SK-N-SH (cell line): ENCODE measurements around the gene CACNA1G. TPM values are rescaled to one million over a fixed set of nuclear protein-coding genes. Genes with fewer than 3 reads are reported as not detected.

Experiments used
- CTCF ChIA-PET: fragments of 300-600, 350-600 bp; formaldehyde crosslinking; extraction: SDS; loops from one replicate; lab custom pipeline; 2021; lab: Yijun Ruan, JAX
- POLR2A ChIA-PET: fragments of 350-600 bp; sonication (Branson Sonifier 250); formaldehyde crosslinking; extraction: SDS; loops from one replicate; lab custom pipeline; 2020; ENCODE audit warnings: antibody characterized with exemption, inconsistent platforms; lab: Yijun Ruan, JAX
- DNase-seq: peaks from one replicate; pipeline ENCODE4 v3.0.0; 2012
- H2AFZ ChIP-seq: fragments of 200-600 bp; sonication (generic); 2 replicates; pipeline ENCODE4 v1.8.1; 2016; ENCODE audit warnings: antibody characterized with exemption, mild to moderate bottlenecking, low read depth
- H3F3A ChIP-seq: fragments of 200-600 bp; sonication (generic); replicated peaks from 2 replicates; pipeline ENCODE3; 2016; ENCODE audit warnings: antibody characterized with exemption, mild to moderate bottlenecking; ENCODE audit not compliant: insufficient read depth
- H3K27ac ChIP-seq, 2 experiments: fragments of 200-500 bp in 1 of 2; fragments of 200-600 bp in 1 of 2; sonication (Bioruptor generic) in 1 of 2; sonication (generic), shearing (Covaris generic) in 1 of 2; 2 replicates each; pipeline versions ENCODE4 v1.5.1 to v1.6.1; 2014 to 2016; ENCODE audit warnings: low read depth in 2 of 2, inconsistent platforms in 1 of 2, low read length in 1 of 2, mild to moderate bottlenecking in 1 of 2, mixed read lengths in 1 of 2
- H3K27me3 ChIP-seq: fragments of 200-600 bp; sonication (generic), shearing (Covaris generic); 2 replicates; pipeline ENCODE4 v1.6.1; 2016; ENCODE audit warnings: mixed run types; ENCODE audit not compliant: insufficient read depth
- H3K36me3 ChIP-seq, 2 experiments: fragments of 200-500 bp in 1 of 2; fragments of 200-600 bp in 1 of 2; sonication (Bioruptor generic) in 1 of 2; sonication (generic) in 1 of 2; replicated peaks in 1 of 2; 2 replicates each; pipeline versions ENCODE3 to v1.5.1; 2014 to 2016; ENCODE audit warnings: low read length in 1 of 2, mild to moderate bottlenecking in 1 of 2; ENCODE audit not compliant: insufficient read depth in 2 of 2, control insufficient read depth in 1 of 2
- H3K4me1 ChIP-seq, 2 experiments: fragments of 200-500 bp in 1 of 2; fragments of 200-600 bp in 1 of 2; sonication (Bioruptor generic) in 1 of 2; sonication (generic), shearing (Covaris generic) in 1 of 2; 2 replicates each; pipeline versions ENCODE4 v1.5.1 to v1.6.1; 2014 to 2016; ENCODE audit warnings: low read depth in 1 of 2, low read length in 1 of 2, mixed run types in 1 of 2; ENCODE audit not compliant: insufficient read depth in 2 of 2, control insufficient read depth in 1 of 2
- H3K4me2 ChIP-seq: fragments of 200-600 bp; sonication (generic), shearing (Covaris generic); 2 replicates; pipeline ENCODE4 v1.6.1; 2017; ENCODE audit warnings: mixed run types
- H3K4me3 ChIP-seq, 2 experiments: fragments of 200-500 bp in 1 of 2; fragments of 200-600 bp in 1 of 2; sonication (Bioruptor generic) in 1 of 2; sonication (generic), shearing (Covaris generic) in 1 of 2; 2 replicates each; pipeline versions ENCODE4 v1.5.1 to v1.8.1; 2014 to 2016; ENCODE audit warnings: low read depth in 2 of 2, inconsistent platforms in 1 of 2, low read length in 1 of 2, mild to moderate bottlenecking in 1 of 2, mixed read lengths in 1 of 2, moderate library complexity in 1 of 2
- H3K79me2 ChIP-seq: fragments of 200-600 bp; sonication (generic); 2 replicates; pipeline ENCODE4 v1.8.1; 2017; ENCODE audit warnings: mild to moderate bottlenecking; ENCODE audit not compliant: insufficient read depth
- H3K9ac ChIP-seq: fragments of 200-600 bp; sonication (generic); 2 replicates; pipeline ENCODE4 v1.6.1; 2017; ENCODE audit warnings: mixed run types
- H3K9me2 ChIP-seq: fragments of 200-600 bp; sonication (generic); 2 replicates; pipeline ENCODE4 v1.6.1; 2017; ENCODE audit warnings: mixed run types
- H3K9me3 ChIP-seq: fragments of 200-600 bp; sonication (generic); 2 replicates; pipeline ENCODE4 v1.6.1; 2017; ENCODE audit warnings: mixed run types, mild to moderate bottlenecking, moderate library complexity
- H4K20me1 ChIP-seq: fragments of 200-600 bp; sonication (generic); 2 replicates; pipeline ENCODE4 v1.6.1; 2017; ENCODE audit warnings: mild to moderate bottlenecking, mixed run types; ENCODE audit not compliant: insufficient read depth
- CHD2 ChIP-seq: fragments of 150-350 bp; IDR thresholded peaks from 2 replicates; pipeline ENCODE4 v1.6.1; 2018; ENCODE audit warnings: low read length; ENCODE audit not compliant: partially characterized antibody
- EZH2phosphoT487 ChIP-seq: fragments of 200-600 bp; sonication (generic); IDR thresholded peaks from 2 replicates; pipeline ENCODE4 v1.6.1; 2017; ENCODE audit warnings: low read depth, mixed run types, mild to moderate bottlenecking, antibody characterized with exemption, moderate library complexity, borderline replicate concordance
- FOSL2 ChIP-seq: IDR thresholded peaks from 2 replicates; pipeline ENCODE4 v1.4.0; 2012; ENCODE audit warnings: low read depth, mild to moderate bottlenecking, moderate library complexity, borderline replicate concordance
- FOXM1 ChIP-seq: IDR thresholded peaks from 2 replicates; pipeline ENCODE4 v1.4.0; 2012; ENCODE audit warnings: low read depth, mild to moderate bottlenecking
- POLR2AphosphoS5 ChIP-seq: IDR thresholded peaks from 2 replicates; pipeline ENCODE4 v1.6.1; 2012; ENCODE audit warnings: low read depth, low read length
- RCOR1 ChIP-seq: fragments of 150-350 bp; IDR thresholded peaks from 2 replicates; pipeline ENCODE4 v1.6.1; 2017; ENCODE audit warnings: antibody characterized with exemption, low read length
- RXRA ChIP-seq: IDR thresholded peaks from 2 replicates; pipeline ENCODE4 v1.4.0; 2012; ENCODE audit warnings: low read depth, mild to moderate bottlenecking, borderline replicate concordance
- SMC3 ChIP-seq: IDR thresholded peaks from 2 replicates; pipeline ENCODE4 v1.6.1; 2012; ENCODE audit warnings: low read depth, low read length, improper control_type of control experiment
- TAF1 ChIP-seq: IDR thresholded peaks from 2 replicates; pipeline ENCODE4 v1.6.1; 2012; ENCODE audit warnings: low read depth, mild to moderate bottlenecking, low read length, moderate library complexity, borderline replicate concordance
- WGBS: methylation state at CpG from one replicate; pipeline ENCODE4 v1.1.6; 2017; ENCODE audit warnings: low lambda C conversion rate; 5-methylcytosine and 5-hydroxymethylcytosine counted together
- polyA plus RNA-seq, 3 experiments: library from polyadenylated mRNA; depleted of rRNA; stranded (reverse); fragments of >200 nt; gene quantifications; 2 replicates each; pipeline ENCODE4 v1.2.3, GENCODE V29; 2012
- TF ChIP-seq, protein P1 (sequence below): IDR thresholded peaks from 2 replicates; pipeline ENCODE4 v1.4.0; 2012; ENCODE audit warnings: low read depth, borderline replicate concordance
- TF ChIP-seq, protein P2 (sequence below): fragments of 150-350 bp; IDR thresholded peaks from 2 replicates; pipeline ENCODE4 v1.6.1; 2016; ENCODE audit warnings: mild to moderate bottlenecking, low read depth, low read length
- TF ChIP-seq, protein P3 (sequence below): IDR thresholded peaks from 2 replicates; pipeline ENCODE4; 2012
- TF ChIP-seq, protein P4 (sequence below): IDR thresholded peaks from 2 replicates; pipeline ENCODE4 v1.4.0; 2012; ENCODE audit warnings: low read depth, borderline replicate concordance
- TF ChIP-seq, protein P5 (sequence below): IDR thresholded peaks from 2 replicates; pipeline ENCODE4 v1.6.1; 2012; ENCODE audit warnings: mild to moderate bottlenecking, low read depth, low read length, moderate library complexity
- TF ChIP-seq, protein P6 (sequence below): fragments of 200-600 bp; sonication (generic); IDR thresholded peaks from 2 replicates; pipeline ENCODE4 v1.6.1; 2017; ENCODE audit warnings: antibody characterized with exemption, mild to moderate bottlenecking, moderate library complexity

The CACNA1G gene
- polyA plus RNA-seq, 1 of the 3 experiments (the other 2 are of a cell fraction), result 0.21 TPM

DNA sequence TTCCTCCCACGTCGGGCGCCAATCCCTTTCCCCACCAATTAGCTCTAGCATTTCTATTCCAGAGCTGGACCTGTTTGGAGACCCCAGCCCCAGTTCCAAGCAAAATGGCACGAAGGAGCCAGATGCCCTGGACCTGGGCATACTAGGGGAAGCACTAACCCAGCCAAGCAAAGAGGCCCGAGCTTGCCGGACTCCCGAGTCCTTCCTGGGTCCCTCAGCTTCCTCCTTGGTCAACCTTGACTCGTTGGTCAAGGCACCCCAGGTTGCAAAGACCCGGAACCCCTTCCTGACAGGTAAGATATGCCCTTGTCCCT lies 19.2 kb upstream of the CACNA1G start:
- Histone ChIP-seq H3K27me3 (no peaks in the 10 kb centered on the region), H3K9me3 (no peaks in the 10 kb centered on the region), H3F3A (peaks cover 2% of the 10 kb centered on the region), H3K4me1 (peaks cover 12 to 18% of the 10 kb centered on the region in 2 experiments; a peak in 3 of 4 replicates), H3K9ac (peak overlapping the region; percentile 60), H3K4me2 (peak overlapping the region; percentile 80), H3K4me3 (peak overlapping the region; percentile 56 to 61), H3K27ac (peak overlapping the region; percentile 34 to 78; a peak in 3 of 4 replicates), H3K9me2 (no peaks in the 10 kb centered on the region), H3K36me3 (no peaks in the 10 kb centered on the region), H4K20me1 (no peaks in the 10 kb centered on the region), H2AFZ (peak overlapping the region; percentile 80), H3K79me2 (peaks cover 4% of the 10 kb centered on the region; the same call in 1 of the 2 replicates)
- DNase-seq, result peak; percentile 48
- CTCF ChIA-PET, result interaction anchor here (0.6 to 24.2 kb wide), 17 partner anchors 10 to 431 kb away, joined by 3 to 1212 read pairs (median 7); partner anchors contain the start of genes CACNA1G, EPN3 and RSAD1
- WGBS, result 80% methylated on average over 5 of the region's 9 CpGs
- TF ChIP-seq FOXM1 (no peak), TAF1 (no peak), CHD2 (no peak), EZH2phosphoT487 (no peak), RCOR1 (no peak), SMC3 (no peak), FOSL2 (no peak), POLR2AphosphoS5 (no peak), RXRA (no peak)
- TF ChIP-seq, protein P1, sequence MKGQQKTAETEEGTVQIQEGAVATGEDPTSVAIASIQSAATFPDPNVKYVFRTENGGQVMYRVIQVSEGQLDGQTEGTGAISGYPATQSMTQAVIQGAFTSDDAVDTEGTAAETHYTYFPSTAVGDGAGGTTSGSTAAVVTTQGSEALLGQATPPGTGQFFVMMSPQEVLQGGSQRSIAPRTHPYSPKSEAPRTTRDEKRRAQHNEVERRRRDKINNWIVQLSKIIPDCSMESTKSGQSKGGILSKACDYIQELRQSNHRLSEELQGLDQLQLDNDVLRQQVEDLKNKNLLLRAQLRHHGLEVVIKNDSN, result no peak
- TF ChIP-seq, protein P2, sequence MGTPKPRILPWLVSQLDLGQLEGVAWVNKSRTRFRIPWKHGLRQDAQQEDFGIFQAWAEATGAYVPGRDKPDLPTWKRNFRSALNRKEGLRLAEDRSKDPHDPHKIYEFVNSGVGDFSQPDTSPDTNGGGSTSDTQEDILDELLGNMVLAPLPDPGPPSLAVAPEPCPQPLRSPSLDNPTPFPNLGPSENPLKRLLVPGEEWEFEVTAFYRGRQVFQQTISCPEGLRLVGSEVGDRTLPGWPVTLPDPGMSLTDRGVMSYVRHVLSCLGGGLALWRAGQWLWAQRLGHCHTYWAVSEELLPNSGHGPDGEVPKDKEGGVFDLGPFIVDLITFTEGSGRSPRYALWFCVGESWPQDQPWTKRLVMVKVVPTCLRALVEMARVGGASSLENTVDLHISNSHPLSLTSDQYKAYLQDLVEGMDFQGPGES, result no peak
- TF ChIP-seq, protein P3, sequence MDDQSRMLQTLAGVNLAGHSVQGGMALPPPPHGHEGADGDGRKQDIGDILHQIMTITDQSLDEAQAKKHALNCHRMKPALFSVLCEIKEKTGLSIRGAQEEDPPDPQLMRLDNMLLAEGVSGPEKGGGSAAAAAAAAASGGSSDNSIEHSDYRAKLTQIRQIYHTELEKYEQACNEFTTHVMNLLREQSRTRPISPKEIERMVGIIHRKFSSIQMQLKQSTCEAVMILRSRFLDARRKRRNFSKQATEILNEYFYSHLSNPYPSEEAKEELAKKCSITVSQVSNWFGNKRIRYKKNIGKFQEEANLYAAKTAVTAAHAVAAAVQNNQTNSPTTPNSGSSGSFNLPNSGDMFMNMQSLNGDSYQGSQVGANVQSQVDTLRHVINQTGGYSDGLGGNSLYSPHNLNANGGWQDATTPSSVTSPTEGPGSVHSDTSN, result no peak
- TF ChIP-seq, protein P4, sequence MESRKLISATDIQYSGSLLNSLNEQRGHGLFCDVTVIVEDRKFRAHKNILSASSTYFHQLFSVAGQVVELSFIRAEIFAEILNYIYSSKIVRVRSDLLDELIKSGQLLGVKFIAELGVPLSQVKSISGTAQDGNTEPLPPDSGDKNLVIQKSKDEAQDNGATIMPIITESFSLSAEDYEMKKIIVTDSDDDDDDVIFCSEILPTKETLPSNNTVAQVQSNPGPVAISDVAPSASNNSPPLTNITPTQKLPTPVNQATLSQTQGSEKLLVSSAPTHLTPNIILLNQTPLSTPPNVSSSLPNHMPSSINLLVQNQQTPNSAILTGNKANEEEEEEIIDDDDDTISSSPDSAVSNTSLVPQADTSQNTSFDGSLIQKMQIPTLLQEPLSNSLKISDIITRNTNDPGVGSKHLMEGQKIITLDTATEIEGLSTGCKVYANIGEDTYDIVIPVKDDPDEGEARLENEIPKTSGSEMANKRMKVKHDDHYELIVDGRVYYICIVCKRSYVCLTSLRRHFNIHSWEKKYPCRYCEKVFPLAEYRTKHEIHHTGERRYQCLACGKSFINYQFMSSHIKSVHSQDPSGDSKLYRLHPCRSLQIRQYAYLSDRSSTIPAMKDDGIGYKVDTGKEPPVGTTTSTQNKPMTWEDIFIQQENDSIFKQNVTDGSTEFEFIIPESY, result no peak
- TF ChIP-seq, protein P5, sequence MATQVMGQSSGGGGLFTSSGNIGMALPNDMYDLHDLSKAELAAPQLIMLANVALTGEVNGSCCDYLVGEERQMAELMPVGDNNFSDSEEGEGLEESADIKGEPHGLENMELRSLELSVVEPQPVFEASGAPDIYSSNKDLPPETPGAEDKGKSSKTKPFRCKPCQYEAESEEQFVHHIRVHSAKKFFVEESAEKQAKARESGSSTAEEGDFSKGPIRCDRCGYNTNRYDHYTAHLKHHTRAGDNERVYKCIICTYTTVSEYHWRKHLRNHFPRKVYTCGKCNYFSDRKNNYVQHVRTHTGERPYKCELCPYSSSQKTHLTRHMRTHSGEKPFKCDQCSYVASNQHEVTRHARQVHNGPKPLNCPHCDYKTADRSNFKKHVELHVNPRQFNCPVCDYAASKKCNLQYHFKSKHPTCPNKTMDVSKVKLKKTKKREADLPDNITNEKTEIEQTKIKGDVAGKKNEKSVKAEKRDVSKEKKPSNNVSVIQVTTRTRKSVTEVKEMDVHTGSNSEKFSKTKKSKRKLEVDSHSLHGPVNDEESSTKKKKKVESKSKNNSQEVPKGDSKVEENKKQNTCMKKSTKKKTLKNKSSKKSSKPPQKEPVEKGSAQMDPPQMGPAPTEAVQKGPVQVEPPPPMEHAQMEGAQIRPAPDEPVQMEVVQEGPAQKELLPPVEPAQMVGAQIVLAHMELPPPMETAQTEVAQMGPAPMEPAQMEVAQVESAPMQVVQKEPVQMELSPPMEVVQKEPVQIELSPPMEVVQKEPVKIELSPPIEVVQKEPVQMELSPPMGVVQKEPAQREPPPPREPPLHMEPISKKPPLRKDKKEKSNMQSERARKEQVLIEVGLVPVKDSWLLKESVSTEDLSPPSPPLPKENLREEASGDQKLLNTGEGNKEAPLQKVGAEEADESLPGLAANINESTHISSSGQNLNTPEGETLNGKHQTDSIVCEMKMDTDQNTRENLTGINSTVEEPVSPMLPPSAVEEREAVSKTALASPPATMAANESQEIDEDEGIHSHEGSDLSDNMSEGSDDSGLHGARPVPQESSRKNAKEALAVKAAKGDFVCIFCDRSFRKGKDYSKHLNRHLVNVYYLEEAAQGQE, result no peak
- TF ChIP-seq, protein P6, sequence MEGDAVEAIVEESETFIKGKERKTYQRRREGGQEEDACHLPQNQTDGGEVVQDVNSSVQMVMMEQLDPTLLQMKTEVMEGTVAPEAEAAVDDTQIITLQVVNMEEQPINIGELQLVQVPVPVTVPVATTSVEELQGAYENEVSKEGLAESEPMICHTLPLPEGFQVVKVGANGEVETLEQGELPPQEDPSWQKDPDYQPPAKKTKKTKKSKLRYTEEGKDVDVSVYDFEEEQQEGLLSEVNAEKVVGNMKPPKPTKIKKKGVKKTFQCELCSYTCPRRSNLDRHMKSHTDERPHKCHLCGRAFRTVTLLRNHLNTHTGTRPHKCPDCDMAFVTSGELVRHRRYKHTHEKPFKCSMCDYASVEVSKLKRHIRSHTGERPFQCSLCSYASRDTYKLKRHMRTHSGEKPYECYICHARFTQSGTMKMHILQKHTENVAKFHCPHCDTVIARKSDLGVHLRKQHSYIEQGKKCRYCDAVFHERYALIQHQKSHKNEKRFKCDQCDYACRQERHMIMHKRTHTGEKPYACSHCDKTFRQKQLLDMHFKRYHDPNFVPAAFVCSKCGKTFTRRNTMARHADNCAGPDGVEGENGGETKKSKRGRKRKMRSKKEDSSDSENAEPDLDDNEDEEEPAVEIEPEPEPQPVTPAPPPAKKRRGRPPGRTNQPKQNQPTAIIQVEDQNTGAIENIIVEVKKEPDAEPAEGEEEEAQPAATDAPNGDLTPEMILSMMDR, result no peak
- POLR2A ChIA-PET, result interaction anchor here (0.9 to 2.0 kb wide), 4 partner anchors 8 to 143 kb away, joined by 3 to 14 read pairs (median 4); partner anchors contain the start of gene EPN3
